Suprapubic skin (tissue), 3 donors: ENCODE data around the gene OSBPL2.

Source experiments
- CTCF ChIP-seq, 2 donors: fragments of 200-600 bp in 1 of 2; fragments of 450-650 bp in 1 of 2; sonication (generic) in 1 of 2; IDR thresholded peaks; one replicate each; pipeline ENCODE4 v1.5.1; 2016 to 2019; ENCODE audit warnings: antibody characterized with exemption in 2 of 2, mild to moderate bottlenecking in 1 of 2, moderate library complexity in 1 of 2
- POLR2A ChIP-seq, 2 donors: fragments of 450-650 bp; IDR thresholded peaks; one replicate each; pipeline ENCODE4 v1.6.1; 2017; ENCODE audit warnings: antibody characterized with exemption in 2 of 2, mild to moderate bottlenecking in 2 of 2, moderate library complexity in 2 of 2

GRCh38 chr20:62303340-62304226 is 65.3 kb downstream of the OSBPL2 start:
- no peak for TF ChIP-seq POLR2A (IDR thresholded peaks at IDR 0.05)
- no peak for TF ChIP-seq CTCF (IDR thresholded peaks at IDR 0.05)
